Measurements from ENCODE around the gene CLDND2.

Gene CLDND2

GRCh38 chr19:51392701-51393100 lies 23.9 kb upstream of the CLDND2 start:
- no peak for FAIRE-seq

GRCh38 chr19:51391073-51391611 lies 22.3 kb upstream of the CLDND2 start:
- DNase-seq (ENCODE audit: insufficient read length, low spot score), result no peak
- no peak for TF ChIP-seq CTCF (IDR thresholded peaks at IDR 0.05; ENCODE audit: insufficient read depth, missing control alignments)
- FAIRE-seq, result no peak

More at GRCh38 chr19:51392701-51393100, 23.9 kb upstream of the CLDND2 start:
- no peak for TF ChIP-seq CTCF (IDR thresholded peaks at IDR 0.05; ENCODE audit: insufficient read depth, missing control alignments)
- no peak for DNase-seq (ENCODE audit: insufficient read length, low spot score)

GRCh38 chr19:51389143-51389542 lies 20.3 kb upstream of the CLDND2 start:
- DNase-seq (ENCODE audit: insufficient read length, low spot score), result no peak
- TF ChIP-seq CTCF (IDR thresholded peaks at IDR 0.05; ENCODE audit: insufficient read depth, missing control alignments), result no peak
- no peak for FAIRE-seq

GRCh38 chr19:51387924-51388389 lies 19.2 kb upstream of the CLDND2 start, which contains the start of gene LIM2:
TSS of gene LIM2 (minus strand) at chr19:51387974. CDS start at chr19:51387443, 531 bp downstream.
- no peak for DNase-seq (ENCODE audit: insufficient read length, low spot score)
- TF ChIP-seq CTCF (IDR thresholded peaks at IDR 0.05; ENCODE audit: insufficient read depth, missing control alignments), result no peak
- FAIRE-seq, result no peak

GRCh38 chr19:51386882-51387520 lies 18.2 kb upstream of the CLDND2 start:
- no peak for TF ChIP-seq CTCF (IDR thresholded peaks at IDR 0.05; ENCODE audit: insufficient read depth, missing control alignments)
- FAIRE-seq (no peak), DNase-seq (ENCODE audit: insufficient read length, low spot score) (no peak)

GRCh38 chr19:51382004-51382403 lies 13.2 kb upstream of the CLDND2 start:
- no peak for FAIRE-seq
- no peak for TF ChIP-seq CTCF (IDR thresholded peaks at IDR 0.05; ENCODE audit: insufficient read depth, missing control alignments)
- DNase-seq (ENCODE audit: insufficient read length, low spot score), result no peak

- TF ChIP-seq CTCF (IDR thresholded peaks at IDR 0.05; ENCODE audit: insufficient read depth, missing control alignments), result no peak
- DNase-seq (ENCODE audit: insufficient read length, low spot score) (no peak), FAIRE-seq (no peak)
Measured at GRCh38 chr19:51380379-51380778, 11.6 kb upstream of the CLDND2 start.
